GM19240 (cell line): ENCODE data around the gene TMSB4X.
"Not testable (repeated sequence)": the region's sequence is repeated elsewhere in the genome, so short reads cannot be mapped to it uniquely, and the experiment has no call there.

Experiments
- DNase-seq: peaks from one replicate; pipeline ENCODE4 v3.0.0; 2011; ENCODE audit warnings: low spot score; ENCODE audit not compliant: insufficient read length

The TMSB4X gene

GRCh38 chrX:12974796-12975669 is at the start of gene TMSB4X:
Gene TMSB4X, plus strand, starts transcription at chrX:12975110.
- DNase-seq = no peak

GRCh38 chrX:12929701-12930100 is 45.2 kb upstream of the TMSB4X start:
- no peak for DNase-seq

GRCh38 chrX:12930150-12930549 is 44.8 kb upstream of the TMSB4X start:
- no peak for DNase-seq

- no peak for DNase-seq
These were observed 42.7 kb upstream of the TMSB4X start for GRCh38 chrX:12932244-12932643.

GRCh38 chrX:12934850-12935249 is 40.1 kb upstream of the TMSB4X start:
- no peak for DNase-seq

GRCh38 chrX:12936947-12937346 is 38.0 kb upstream of the TMSB4X start:
- no peak for DNase-seq

GRCh38 chrX:12940471-12940870 is 34.4 kb upstream of the TMSB4X start:
- not testable (repeated sequence) for DNase-seq

- not testable (repeated sequence) for DNase-seq
These were observed 31.3 kb upstream of the TMSB4X start for GRCh38 chrX:12943592-12943991.

GRCh38 chrX:12944452-12944851 is 30.5 kb upstream of the TMSB4X start:
- not testable (repeated sequence) for DNase-seq

GRCh38 chrX:12945494-12945893 is 29.4 kb upstream of the TMSB4X start:
- DNase-seq = no peak

- DNase-seq = no peak
These were observed 28.5 kb upstream of the TMSB4X start for GRCh38 chrX:12946406-12946805.

GRCh38 chrX:12946838-12947544 is 27.9 kb upstream of the TMSB4X start:
- DNase-seq = peak; percentile 56

GRCh38 chrX:12947545-12948235 is 27.2 kb upstream of the TMSB4X start:
- no peak for DNase-seq

- DNase-seq = no peak
These were observed 26.4 kb upstream of the TMSB4X start for GRCh38 chrX:12948495-12948894.

- no peak for DNase-seq
These were observed 25.5 kb upstream of the TMSB4X start for GRCh38 chrX:12949205-12949926.

GRCh38 chrX:12949927-12950656 is 24.8 kb upstream of the TMSB4X start:
- peak; percentile 52 for DNase-seq

GRCh38 chrX:12950851-12951594 is 23.9 kb upstream of the TMSB4X start:
- DNase-seq = peak; percentile 50

- DNase-seq = no peak
These were observed 23.3 kb upstream of the TMSB4X start for GRCh38 chrX:12951595-12951975.

GRCh38 chrX:12953420-12953819 is 21.5 kb upstream of the TMSB4X start:
- DNase-seq = no peak

GRCh38 chrX:12954376-12954775 is 20.5 kb upstream of the TMSB4X start:
- no peak for DNase-seq
